Measurements from ENCODE around the gene C1orf21.
"Not testable (repeated sequence)": the region's sequence is repeated elsewhere in the genome, so short reads cannot be mapped to it uniquely, and the experiment has no call there.

The C1orf21 gene

GRCh38 chr1:184386312-184387068 is at the start of gene C1orf21:
Gene C1orf21, plus strand, starts transcription at chr1:184387029. Its CDS starts 90,481 bp downstream, at chr1:184477510.
- peak; percentile 24 to 62 for DNase-seq (ENCODE audit: low read depth in 2 of 2, low spot score in 1 of 2)

GRCh38 chr1:184337865-184338264 is 49.0 kb upstream of the C1orf21 start:
- DNase-seq (ENCODE audit: low read depth in 2 of 2, low spot score in 1 of 2), result not testable (repeated sequence)

GRCh38 chr1:184340984-184341383 is 45.8 kb upstream of the C1orf21 start:
- DNase-seq (ENCODE audit: low read depth in 2 of 2, low spot score in 1 of 2), result no peak

GRCh38 chr1:184350573-184350972 is 36.3 kb upstream of the C1orf21 start:
- no peak for DNase-seq (ENCODE audit: low read depth in 2 of 2, low spot score in 1 of 2)

GRCh38 chr1:184351416-184351975 is 35.3 kb upstream of the C1orf21 start:
- DNase-seq (ENCODE audit: low read depth in 2 of 2, low spot score in 1 of 2), result no peak

- no peak for DNase-seq (ENCODE audit: low read depth in 2 of 2, low spot score in 1 of 2)
Observed at GRCh38 chr1:184352776-184353175, 34.1 kb upstream of the C1orf21 start.

GRCh38 chr1:184354719-184355118 is 32.1 kb upstream of the C1orf21 start:
- DNase-seq (ENCODE audit: low read depth in 2 of 2, low spot score in 1 of 2), result no peak

GRCh38 chr1:184356891-184357290 is 29.9 kb upstream of the C1orf21 start:
- DNase-seq (ENCODE audit: low read depth in 2 of 2, low spot score in 1 of 2), result no peak

- no peak for DNase-seq (ENCODE audit: low read depth in 2 of 2, low spot score in 1 of 2)
Observed at GRCh38 chr1:184358256-184358655, 28.6 kb upstream of the C1orf21 start.

GRCh38 chr1:184359909-184360308 is 26.9 kb upstream of the C1orf21 start:
- no peak for DNase-seq (ENCODE audit: low read depth in 2 of 2, low spot score in 1 of 2)

GRCh38 chr1:184362876-184363275 is 24.0 kb upstream of the C1orf21 start:
- no peak for DNase-seq (ENCODE audit: low read depth in 2 of 2, low spot score in 1 of 2)

- no peak for DNase-seq (ENCODE audit: low read depth in 2 of 2, low spot score in 1 of 2)
Observed at GRCh38 chr1:184365699-184366098, 21.1 kb upstream of the C1orf21 start.

GRCh38 chr1:184366997-184367396 is 19.8 kb upstream of the C1orf21 start:
- DNase-seq (ENCODE audit: low read depth in 2 of 2, low spot score in 1 of 2), result no peak

GRCh38 chr1:184367427-184368038 is 19.3 kb upstream of the C1orf21 start:
- DNase-seq (ENCODE audit: low read depth in 2 of 2, low spot score in 1 of 2), result no peak

- no peak for DNase-seq (ENCODE audit: low read depth in 2 of 2, low spot score in 1 of 2)
Observed at GRCh38 chr1:184368354-184368753, 18.5 kb upstream of the C1orf21 start.

GRCh38 chr1:184370850-184371249 is 16.0 kb upstream of the C1orf21 start:
- no peak for DNase-seq (ENCODE audit: low read depth in 2 of 2, low spot score in 1 of 2)

GRCh38 chr1:184373155-184373554 is 13.7 kb upstream of the C1orf21 start:
- no peak for DNase-seq (ENCODE audit: low read depth in 2 of 2, low spot score in 1 of 2)

- DNase-seq (ENCODE audit: low read depth in 2 of 2, low spot score in 1 of 2), result no peak
Observed at GRCh38 chr1:184376369-184376768, 10.5 kb upstream of the C1orf21 start.

- no peak for DNase-seq (ENCODE audit: low read depth in 2 of 2, low spot score in 1 of 2)
Observed at GRCh38 chr1:184379111-184379752, 7.6 kb upstream of the C1orf21 start.

GRCh38 chr1:184380468-184380867 is 6.4 kb upstream of the C1orf21 start:
- no peak for DNase-seq (ENCODE audit: low read depth in 2 of 2, low spot score in 1 of 2)

- no peak for DNase-seq (ENCODE audit: low read depth in 2 of 2, low spot score in 1 of 2)
Observed at GRCh38 chr1:184383772-184384323, 3.0 kb upstream of the C1orf21 start.

Data from stimulated activated CD8-positive, alpha-beta memory T cell treated with anti-CD3 and anti-CD28 coated beads, Interleukin-4, amount 100 ng/mL, for 4 hours (primary cell).